GM23338 (cell line): Measurements from ENCODE around the gene SUN3. TPM values are rescaled to one million over a fixed set of nuclear protein-coding genes. Genes with fewer than 3 reads are reported as not detected.

Experiments
- ATAC-seq: fragments of 200-7000 bp; cut with Tn5 transposase; 3 replicates; pipeline ENCODE4 v1.9.1; 2020
- DNase-seq: peaks from one replicate; pipeline ENCODE4 v3.0.0-alpha.2; 2015; ENCODE audit warnings: low spot score
- H2AFZ ChIP-seq: fragments of 200-600 bp; sonication (generic); 2 replicates; pipeline ENCODE4 v1.8.0; 2016; ENCODE audit warnings: antibody characterized with exemption, mild to moderate bottlenecking, moderate library complexity
- H3F3A ChIP-seq: fragments of 200-600 bp; sonication (generic); replicated peaks from 2 replicates; pipeline ENCODE4 v1.8.0; 2017; ENCODE audit warnings: antibody characterized with exemption, mixed run types, low read depth
- H3K27ac ChIP-seq: fragments of 200-600 bp; sonication (generic); 2 replicates; pipeline ENCODE4 v1.6.1; 2016; ENCODE audit warnings: low read depth
- H3K27me3 ChIP-seq: fragments of 200-600 bp; sonication (generic); 2 replicates; pipeline ENCODE4 v1.8.0; 2016; ENCODE audit warnings: mild to moderate bottlenecking, mixed run types, moderate library complexity; ENCODE audit not compliant: insufficient read depth
- H3K36me3 ChIP-seq: fragments of 200-600 bp; sonication (generic); 2 replicates; pipeline ENCODE4 v1.8.0; 2016; ENCODE audit warnings: mild to moderate bottlenecking; ENCODE audit not compliant: insufficient read depth
- H3K4me1 ChIP-seq: fragments of 200-600 bp; sonication (generic); 2 replicates; pipeline ENCODE4 v1.8.0; 2016; ENCODE audit warnings: mild to moderate bottlenecking, moderate library complexity; ENCODE audit not compliant: insufficient read depth
- H3K4me2 ChIP-seq: fragments of 200-600 bp; sonication (generic); 2 replicates; pipeline ENCODE4 v1.7.1; 2017; ENCODE audit warnings: mixed run types
- H3K4me3 ChIP-seq: fragments of 200-600 bp; sonication (generic); 2 replicates; pipeline ENCODE4 v1.6.1; 2016; ENCODE audit warnings: mixed run types
- H3K79me2 ChIP-seq: fragments of 200-600 bp; sonication (generic); replicated peaks from 2 replicates; pipeline ENCODE4 v1.8.0; 2017; ENCODE audit warnings: mild to moderate bottlenecking; ENCODE audit not compliant: insufficient read depth
- H3K9me2 ChIP-seq: fragments of 200-600 bp; sonication (generic); 2 replicates; pipeline ENCODE4 v1.8.0; 2017; ENCODE audit not compliant: insufficient read depth
- H4K20me1 ChIP-seq: fragments of 200-600 bp; sonication (generic); replicated peaks from 2 replicates; pipeline ENCODE4 v1.8.0; 2017; ENCODE audit warnings: mild to moderate bottlenecking; ENCODE audit not compliant: insufficient read depth
- H3K27ac Mint-ChIP-seq: 2 replicates; pipeline ENCODE4 v1.8.0; 2020; ENCODE audit warnings: inconsistent platforms, mild to moderate bottlenecking, moderate library complexity, mixed read lengths
- H3K27me3 Mint-ChIP-seq: 3 replicates; pipeline ENCODE4 v1.8.0; 2022; ENCODE audit warnings: low read depth, mild to moderate bottlenecking, moderate library complexity, mixed read lengths, inconsistent platforms; ENCODE audit not compliant: insufficient read depth, poor library complexity
- H3K36me3 Mint-ChIP-seq: 3 replicates; pipeline ENCODE4 v1.8.0; 2021; ENCODE audit warnings: low read depth, mild to moderate bottlenecking, inconsistent platforms, moderate library complexity, mixed read lengths
- H3K4me1 Mint-ChIP-seq: 3 replicates; pipeline ENCODE4 v1.8.0; 2020; ENCODE audit warnings: mild to moderate bottlenecking, inconsistent platforms, mixed read lengths
- H3K4me3 Mint-ChIP-seq: 3 replicates; pipeline ENCODE4 v1.8.0; 2021; ENCODE audit warnings: moderate library complexity, mild to moderate bottlenecking, inconsistent platforms, mixed read lengths
- H3K9me3 Mint-ChIP-seq: 3 replicates; pipeline ENCODE4 v1.8.0; 2020; ENCODE audit warnings: moderate library complexity, mild to moderate bottlenecking, inconsistent platforms, mixed read lengths
- CREB1 ChIP-seq: fragments of 250-450 bp; sonication (Bioruptor Pico); IDR thresholded peaks from 2 replicates; pipeline ENCODE4 v1.5.0; 2020; ENCODE audit warnings: low read depth, mild to moderate bottlenecking, moderate library complexity
- CTCF ChIP-seq, 2 experiments: fragments of 200-600 bp in 1 of 2; sonication (generic) in 1 of 2; conservative IDR thresholded peaks; 2 replicates each; pipeline versions ENCODE4 v1.5.1 to v1.6.1; 2016 to 2017; ENCODE audit warnings: antibody characterized with exemption in 2 of 2, low read depth in 2 of 2, mild to moderate bottlenecking in 2 of 2, moderate library complexity in 1 of 2
- EZH2 ChIP-seq: fragments of 200-600 bp; sonication (generic); IDR thresholded peaks from one replicate; pipeline ENCODE4 v1.8.0; 2017; ENCODE audit warnings: antibody characterized with exemption, mild to moderate bottlenecking, low read depth; ENCODE audit not compliant: unreplicated experiment
- EZH2phosphoT487 ChIP-seq: fragments of 200-600 bp; sonication (generic); IDR thresholded peaks from one replicate; pipeline ENCODE4 v1.8.1; 2018; ENCODE audit warnings: antibody characterized with exemption; ENCODE audit not compliant: unreplicated experiment
- JUNB ChIP-seq: IDR thresholded peaks from one replicate; pipeline ENCODE4 v1.6.1; 2016; ENCODE audit warnings: antibody characterized with exemption; ENCODE audit not compliant: unreplicated experiment
- NANOG ChIP-seq: IDR thresholded peaks from 2 replicates; pipeline ENCODE4 v1.6.1; 2016; ENCODE audit warnings: antibody characterized with exemption, borderline replicate concordance
- POLR2AphosphoS5 ChIP-seq: IDR thresholded peaks from 2 replicates; pipeline ENCODE4 v1.6.1; 2016; ENCODE audit warnings: antibody characterized with exemption, low read depth
- REST ChIP-seq: IDR thresholded peaks from one replicate; pipeline ENCODE4 v1.6.1; 2018; ENCODE audit warnings: antibody characterized with exemption; ENCODE audit not compliant: unreplicated experiment
- STAT1 ChIP-seq: IDR thresholded peaks from one replicate; pipeline ENCODE4 v1.6.1; 2016; ENCODE audit warnings: antibody characterized with exemption; ENCODE audit not compliant: unreplicated experiment
- ZNF114 ChIP-seq: fragments of 250-450 bp; sonication (Bioruptor Pico); IDR thresholded peaks from 2 replicates; pipeline ENCODE4 v1.5.0; 2020; ENCODE audit warnings: mild to moderate bottlenecking, moderate library complexity
- ZNF462 ChIP-seq: fragments of 250-450 bp; sonication (Bioruptor Pico); IDR thresholded peaks from 2 replicates; pipeline ENCODE4 v1.5.0; 2020; ENCODE audit warnings: mild to moderate bottlenecking, moderate library complexity
- polyA plus RNA-seq: library from polyadenylated mRNA; unstranded; fragments of >200 nt; fragmentation: Nextera tagmentation; extraction: Ambion mirVana; gene quantifications from 2 replicates; pipeline ENCODE4 v1.2.1, GENCODE V29; 2016
- total RNA-seq: library from RNA; depleted of rRNA; stranded (reverse); fragments of >200 nt; shearing (Covaris generic); gene quantifications from 2 replicates; pipeline ENCODE4 v1.2.3, GENCODE V29; 2014

The SUN3 gene
- total and polyA plus RNA-seq, 2 experiments from 2014 or later: 0.52 TPM; not detected in 1

GRCh38 chr7:47965456-47965855 lies 63.5 kb downstream of the SUN3 start:
- H2AFZ ChIP-seq: no peak overlapping the region
- H3K4me2 ChIP-seq: no peak overlapping the region
- H3K27me3 Mint-ChIP-seq: peaks cover 5% of the 10 kb centered on the region
- H3K27ac ChIP-seq: no peak overlapping the region
- H3K27ac Mint-ChIP-seq: no peak overlapping the region
- H3K4me3 Mint-ChIP-seq: no peak overlapping the region
- H3K4me1 Mint-ChIP-seq: peaks cover 15% of the 10 kb centered on the region
- peaks cover 4% of the 10 kb centered on the region; the same call in 1 of the 3 replicates for H3K9me3 Mint-ChIP-seq
- peaks cover 60% of the 10 kb centered on the region for H3K36me3 ChIP-seq
- no peaks in the 10 kb centered on the region for H3K27me3 ChIP-seq
- ATAC-seq (no peak), DNase-seq (no peak)
- TF ChIP-seq ZNF462 (no peak), JUNB (no peak), REST (no peak), CTCF (conservative IDR thresholded peaks at IDR 0.05; ENCODE audit: low read depth in 2 of 2) (no peak), STAT1 (no peak), CREB1 (CRISPR knock-in tag) (no peak), EZH2phosphoT487 (no peak), POLR2AphosphoS5 (no peak), NANOG (no peak), ZNF114 (CRISPR knock-in tag) (no peak), EZH2 (no peak)
- H3K79me2 ChIP-seq: 0 out of 2 replicates have a peak, but pooled peaks cover 3% of the 10 kb centered on the region
- H3K9me2 ChIP-seq: no peaks in the 10 kb centered on the region; the same call in 1 of the 2 replicates
- H3K36me3 Mint-ChIP-seq: peaks cover 95% of the 10 kb centered on the region
- no peak overlapping the region for H3K4me3 ChIP-seq
- no peaks in the 10 kb centered on the region for H3K4me1 ChIP-seq
- H4K20me1 ChIP-seq: peaks cover 3% of the 10 kb centered on the region; the same call in 1 of the 2 replicates
- no peaks in the 10 kb centered on the region for H3F3A ChIP-seq
